Ureter (tissue), 1 donor: ENCODE data around the gene ERI2. TPM values are rescaled to one million over a fixed set of nuclear protein-coding genes. Genes with fewer than 3 reads are reported as not detected.
A peak's percentile ranks its signal among the peaks of the same experiment; 100 is the strongest.

Experiments
- DNase-seq: peaks from one replicate; pipeline ENCODE4 v3.0.0-alpha.2; 2020; ENCODE audit warnings: low spot score
- total RNA-seq: library from RNA; stranded (reverse); gene quantifications from one replicate; pipeline ENCODE4 v1.2.4, GENCODE V29; 2023
- donor health status: DM: yes; HTN: yes; CAD: no.

ERI2 gene, protein sequence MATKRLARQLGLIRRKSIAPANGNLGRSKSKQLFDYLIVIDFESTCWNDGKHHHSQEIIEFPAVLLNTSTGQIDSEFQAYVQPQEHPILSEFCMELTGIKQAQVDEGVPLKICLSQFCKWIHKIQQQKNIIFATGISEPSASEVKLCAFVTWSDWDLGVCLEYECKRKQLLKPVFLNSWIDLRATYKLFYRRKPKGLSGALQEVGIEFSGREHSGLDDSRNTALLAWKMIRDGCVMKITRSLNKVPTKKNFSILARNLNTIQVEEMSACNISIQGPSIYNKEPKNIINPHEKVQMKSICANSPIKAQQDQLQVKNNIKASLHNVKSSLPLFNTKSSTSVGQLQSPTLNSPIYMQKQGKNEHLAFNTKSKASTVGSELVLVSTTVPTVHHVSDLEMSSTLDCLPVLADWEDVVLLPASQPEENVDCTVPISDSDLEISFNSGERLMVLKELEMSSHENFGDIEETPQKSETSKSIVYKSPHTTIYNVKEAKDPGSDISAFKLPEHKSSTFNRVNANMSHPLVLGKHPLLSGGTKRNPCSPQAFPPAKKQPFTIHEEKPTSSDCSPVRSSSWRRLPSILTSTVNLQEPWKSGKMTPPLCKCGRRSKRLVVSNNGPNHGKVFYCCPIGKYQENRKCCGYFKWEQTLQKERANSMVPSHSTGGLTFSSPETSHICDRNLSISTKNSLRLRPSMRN
- 24.2 TPM for total RNA-seq

DNA sequence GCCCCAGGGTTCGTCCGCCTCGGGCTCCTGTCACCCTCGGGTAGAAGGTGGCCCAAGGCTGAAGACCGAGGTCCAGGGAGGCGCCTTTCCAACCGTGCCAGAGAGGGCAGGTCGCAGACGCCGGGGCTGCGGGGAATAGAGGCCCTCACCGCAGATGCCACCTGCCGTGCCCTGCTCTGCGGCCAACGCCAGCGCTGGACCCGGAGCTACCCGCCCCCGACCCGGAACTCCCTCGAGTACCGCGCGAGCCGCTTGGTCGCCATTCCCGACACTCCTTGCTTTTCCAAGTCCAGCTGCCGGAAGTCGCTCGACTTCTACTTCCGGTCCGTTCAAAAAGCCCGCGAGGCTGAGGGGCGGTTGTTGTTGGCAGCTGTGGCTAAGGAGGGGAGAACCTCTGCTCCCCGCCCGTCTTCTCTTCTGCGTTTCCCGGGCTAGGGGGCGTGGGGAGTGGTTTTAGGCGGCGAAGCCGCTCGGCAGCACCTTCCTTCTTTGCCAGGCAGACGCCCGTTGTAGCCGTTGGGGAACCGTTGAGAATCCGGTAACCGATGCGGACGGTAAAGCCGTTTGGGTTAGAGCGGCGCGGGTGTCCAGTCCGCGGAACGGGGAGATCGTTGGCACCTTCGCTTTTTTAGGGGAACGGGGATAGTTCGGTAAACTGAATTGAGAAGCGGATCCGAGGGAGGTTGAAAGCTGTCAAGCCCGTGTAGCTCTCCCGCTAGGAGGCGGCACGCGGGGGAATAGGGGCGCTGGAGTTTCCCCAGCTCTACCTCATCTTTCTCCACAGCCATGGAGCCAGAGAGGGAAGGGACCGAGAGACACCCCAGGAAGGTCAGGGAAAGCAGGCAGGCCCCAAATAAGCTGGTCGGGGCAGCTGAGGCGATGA lies at the start of gene ERI2, which contains the start of gene REXO5:
ERI2 (minus strand) TSS at position 305 of the 883 bp plus-strand sequence; CDS start at position 263, 42 bp downstream.
REXO5 (plus strand) TSS at position 360 of the 883 bp plus-strand sequence; CDS start at position 787, 427 bp downstream.
- peak; percentile 91 for DNase-seq

DNA sequence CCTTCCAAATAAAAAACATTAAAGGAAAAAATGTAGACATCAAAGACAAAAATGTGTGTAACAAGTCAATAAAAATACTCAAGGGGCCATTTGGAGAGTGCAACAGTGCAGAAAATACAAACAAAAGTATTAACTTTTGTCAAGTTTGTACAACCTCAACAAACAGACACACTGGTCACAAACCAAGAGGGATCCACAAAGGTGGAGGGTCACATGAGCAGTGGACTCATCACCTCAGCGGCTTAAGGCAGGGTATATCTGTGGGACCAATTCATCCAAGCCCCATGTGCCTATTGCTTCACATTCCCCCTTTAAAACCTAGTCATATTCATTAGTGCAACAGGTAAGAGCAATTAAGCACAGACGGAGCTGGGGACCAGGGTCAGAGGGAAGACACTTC lies 48.7 kb upstream of the ERI2 start:
- no peak for DNase-seq

DNA sequence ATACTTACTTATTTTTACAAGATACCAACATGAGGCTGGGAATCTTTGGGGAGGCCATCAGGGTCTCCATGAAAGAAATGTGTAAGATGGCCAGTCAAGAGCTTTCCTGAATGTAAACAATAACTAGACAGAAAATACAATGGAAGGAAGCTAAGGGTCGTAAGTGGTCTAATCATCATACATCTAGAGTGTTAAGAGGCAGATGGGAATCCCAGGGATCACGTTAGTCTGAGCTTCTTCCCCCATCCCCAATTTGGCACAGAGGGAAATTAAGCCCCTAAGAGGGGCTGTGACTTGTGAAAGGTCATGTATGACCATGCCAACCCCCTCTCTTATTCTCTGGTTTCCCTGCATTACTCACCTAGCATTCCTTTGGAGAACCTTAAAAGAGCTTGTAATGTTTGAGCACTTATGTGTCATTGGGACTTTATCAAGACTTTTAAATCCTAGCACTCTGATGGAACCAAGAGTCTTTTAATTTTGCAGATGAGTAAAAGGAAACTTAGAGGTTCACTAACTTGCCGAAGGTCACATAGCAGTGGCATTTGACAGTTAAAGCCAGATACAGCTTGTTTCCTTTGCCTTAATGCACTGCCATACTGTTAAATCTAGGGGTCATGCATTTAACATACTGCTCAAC lies 47.8 kb upstream of the ERI2 start:
- DNase-seq, result no peak

DNA sequence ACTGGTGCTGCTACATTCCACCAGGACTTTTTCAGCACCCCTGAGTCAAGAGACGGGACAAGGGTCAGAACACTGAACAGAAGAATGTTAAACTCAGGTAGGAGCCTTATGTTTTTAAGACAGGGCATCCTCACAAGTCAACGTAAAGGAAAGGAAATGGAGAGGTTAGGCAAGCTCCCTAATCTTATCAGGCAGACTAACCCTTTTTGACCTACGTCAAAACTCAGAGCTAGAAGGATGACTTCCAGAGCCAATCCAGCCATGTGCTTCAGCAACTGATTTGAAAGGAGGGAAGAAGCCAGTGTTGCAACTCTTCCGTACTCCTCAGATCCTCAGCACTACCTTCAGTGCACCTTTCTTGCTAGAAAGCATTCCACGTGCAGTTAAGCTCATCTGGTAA lies 46.9 kb upstream of the ERI2 start:
- no peak for DNase-seq

DNA sequence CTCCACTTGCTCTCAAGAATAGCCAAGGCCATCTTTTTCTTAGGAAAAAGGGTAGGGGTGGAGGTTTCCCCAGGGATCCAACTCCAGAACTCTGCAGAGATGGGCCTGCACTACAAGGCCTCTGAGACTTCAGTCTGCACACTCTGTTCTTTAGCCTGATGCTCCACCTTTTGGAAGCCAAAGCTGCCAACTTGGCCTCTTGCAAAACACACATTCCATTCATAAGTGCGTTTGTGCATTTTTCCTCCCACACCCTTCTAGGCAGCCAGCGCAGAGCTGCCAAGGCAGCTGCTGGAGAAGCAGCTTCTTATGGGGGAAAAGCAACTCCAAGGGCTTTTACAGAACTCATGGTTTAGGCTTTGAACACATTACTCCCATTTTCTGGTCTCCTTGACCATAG lies 45.3 kb upstream of the ERI2 start:
- peak; percentile 87 for DNase-seq

DNA sequence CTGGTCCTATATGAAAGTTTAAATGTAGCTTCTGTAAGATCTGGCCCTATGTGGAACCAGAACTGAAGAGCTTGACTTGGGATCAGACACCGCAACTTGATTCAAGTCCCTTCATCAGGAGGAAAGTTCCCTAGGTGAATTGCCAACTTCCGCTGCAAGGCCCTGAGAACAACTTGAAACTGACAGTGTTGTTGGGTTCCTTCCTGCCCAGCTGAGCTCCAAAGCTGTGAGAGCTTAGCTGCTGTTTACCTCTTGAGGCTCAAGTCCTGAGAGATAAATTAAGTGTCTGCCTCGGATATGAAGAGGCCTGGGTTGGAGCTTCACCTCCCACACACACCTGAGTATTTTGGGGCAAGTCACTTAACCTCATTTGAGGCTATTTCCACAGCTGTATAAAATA lies 44.7 kb upstream of the ERI2 start:
- DNase-seq, result no peak

DNA sequence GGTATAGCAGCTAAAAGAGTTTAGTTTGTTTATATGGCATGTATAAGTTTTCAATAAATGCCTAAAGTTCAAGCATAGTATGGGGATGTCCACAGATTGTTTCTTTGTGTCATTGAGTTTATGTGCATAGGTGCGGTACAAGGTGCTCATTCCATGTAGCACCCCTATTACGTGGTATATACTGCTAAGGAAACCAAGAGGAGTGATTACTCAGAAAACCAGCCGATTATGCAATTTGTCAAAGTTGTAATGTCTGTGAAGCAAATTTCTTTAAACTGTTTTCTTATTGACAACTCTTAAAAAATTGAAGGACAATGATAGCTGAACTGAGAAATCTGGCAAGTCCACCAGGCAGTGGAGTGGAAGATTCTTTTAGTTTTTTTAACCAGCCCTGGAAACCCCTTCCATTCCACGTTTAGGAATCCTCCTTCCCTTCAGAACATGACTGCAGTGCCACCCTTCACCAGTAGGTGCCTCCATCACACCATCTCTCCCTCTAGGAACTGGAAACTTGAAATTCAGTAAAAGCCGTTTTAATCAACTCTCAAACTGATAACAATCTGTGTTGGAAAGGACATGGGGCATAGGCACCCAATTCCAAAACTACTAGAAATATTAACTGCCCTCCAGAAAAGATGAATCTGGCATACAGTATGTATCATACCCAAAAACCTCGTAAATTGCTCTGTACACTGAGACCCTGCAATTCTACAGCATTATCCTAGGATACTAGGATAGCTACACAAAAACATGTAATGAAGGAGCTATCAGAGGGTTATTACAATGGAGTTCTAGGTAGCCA lies 43.5 kb upstream of the ERI2 start:
- peak; percentile 80 for DNase-seq

DNA sequence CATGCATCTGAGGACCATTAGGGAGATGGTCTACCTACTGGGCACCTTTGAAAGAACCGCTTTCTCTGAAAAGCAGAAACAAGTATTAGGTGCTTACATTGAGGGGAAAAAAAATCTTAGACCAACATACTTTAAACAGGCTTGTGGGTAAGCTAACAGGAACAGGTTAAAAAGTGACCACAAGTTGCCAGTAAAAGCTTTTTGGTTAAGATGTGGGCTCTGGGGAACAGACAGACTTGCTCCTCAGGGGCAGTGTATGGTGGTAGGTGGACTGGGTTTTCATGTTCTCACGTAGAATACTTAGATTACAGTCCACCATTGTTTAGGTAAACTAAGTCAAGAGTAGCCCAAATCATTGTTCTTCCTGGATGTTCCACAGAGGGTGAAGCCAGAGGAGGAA lies 41.3 kb upstream of the ERI2 start:
- no peak for DNase-seq

DNA sequence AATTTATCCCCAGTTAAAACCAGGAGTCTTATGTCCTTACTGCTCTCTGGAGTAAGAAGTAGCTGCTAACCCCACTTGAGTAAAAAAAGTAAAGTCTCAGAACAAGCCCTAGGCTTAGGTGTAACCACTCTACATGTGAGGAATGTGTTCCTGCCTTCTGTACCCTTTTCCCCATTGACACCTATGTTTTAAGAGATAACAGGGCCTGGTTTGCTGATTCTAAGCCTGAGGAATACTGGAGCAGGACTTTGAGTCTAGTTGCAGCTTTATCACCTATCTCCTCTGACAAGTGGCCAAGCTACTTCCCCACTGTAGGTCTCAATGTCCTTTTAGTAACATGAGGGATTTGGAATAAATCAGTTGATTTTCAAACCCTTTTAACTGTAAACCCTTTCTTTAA lies 40.3 kb upstream of the ERI2 start:
- DNase-seq, result no peak

DNA sequence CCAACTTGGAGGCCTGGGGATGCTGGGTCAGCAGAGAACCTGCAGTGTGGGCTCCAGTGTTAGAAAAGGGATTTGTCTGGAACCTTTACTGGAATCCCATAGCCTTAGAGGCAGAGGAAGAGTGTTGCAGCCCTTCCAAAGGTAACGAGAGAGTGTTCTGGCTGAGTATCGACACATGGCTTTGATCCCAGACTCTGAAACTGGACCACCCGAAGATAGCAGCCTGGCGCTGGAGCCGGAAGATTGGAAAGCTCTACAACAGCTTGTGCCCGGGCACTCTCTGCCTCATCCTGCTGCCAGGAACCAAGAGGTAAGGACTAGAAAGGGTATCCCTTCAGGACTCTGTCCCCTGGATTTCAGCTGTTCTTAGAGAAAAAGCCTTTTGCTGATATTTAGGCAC lies 39.8 kb upstream of the ERI2 start:
- DNase-seq, result no peak

DNA sequence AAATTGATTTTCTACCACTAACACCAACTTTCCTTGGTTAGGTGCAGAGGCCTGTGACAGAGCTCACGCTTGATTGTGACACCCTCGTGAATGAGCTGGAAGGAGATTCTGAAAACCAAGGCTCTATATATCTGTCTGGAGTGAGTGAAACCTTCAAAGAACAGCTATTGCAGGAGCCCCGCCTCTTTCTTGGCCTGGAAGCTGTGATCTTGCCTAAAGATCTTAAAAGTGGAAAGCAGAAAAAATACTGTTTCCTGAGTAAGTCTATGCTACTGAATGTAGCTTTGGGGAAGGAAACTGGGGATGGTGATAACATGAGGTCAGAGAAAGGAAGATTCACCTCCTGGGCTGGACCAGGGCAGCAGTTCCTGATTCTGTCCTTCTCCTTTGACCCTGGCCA lies 38.3 kb upstream of the ERI2 start:
- DNase-seq, result no peak

DNA sequence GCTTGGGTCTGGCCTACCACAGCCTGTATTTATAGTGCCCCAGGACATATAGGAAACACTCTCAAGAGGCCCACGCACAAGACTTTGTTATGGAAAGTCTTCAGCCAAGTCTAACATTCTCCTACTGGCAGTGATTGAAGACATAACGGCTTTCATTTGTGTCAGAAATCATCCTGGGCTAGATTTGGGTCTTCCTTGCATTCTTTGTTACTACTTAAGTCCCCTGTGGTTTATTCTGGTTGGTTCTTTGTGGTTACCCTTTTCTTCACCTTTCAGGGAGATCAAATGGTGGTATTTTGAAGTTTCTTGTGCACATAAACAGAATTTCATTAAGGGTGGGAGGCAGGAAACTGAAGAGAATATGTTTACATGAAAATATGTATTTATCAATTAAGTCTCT lies 37.8 kb upstream of the ERI2 start:
- DNase-seq, result no peak

DNA sequence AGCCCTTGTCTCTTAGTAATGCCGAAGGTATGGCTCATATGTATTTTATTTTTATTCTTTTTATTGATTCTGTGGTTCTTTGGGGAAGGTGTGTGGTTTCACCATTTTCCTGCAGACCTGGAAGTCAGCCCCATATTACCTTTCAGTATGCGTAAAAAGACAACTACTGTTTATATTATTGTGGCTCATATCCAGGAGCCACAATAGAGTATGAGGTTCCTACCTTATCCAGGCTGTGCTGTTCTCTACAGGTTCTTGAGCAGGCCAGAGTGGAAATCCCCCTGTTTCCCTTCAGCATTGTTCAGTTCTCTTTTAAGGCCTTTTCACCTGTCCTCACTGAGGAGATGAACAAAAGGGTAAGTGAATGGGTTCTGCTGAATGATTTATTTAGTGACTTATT lies 33.2 kb upstream of the ERI2 start:
- DNase-seq, result no peak

DNA sequence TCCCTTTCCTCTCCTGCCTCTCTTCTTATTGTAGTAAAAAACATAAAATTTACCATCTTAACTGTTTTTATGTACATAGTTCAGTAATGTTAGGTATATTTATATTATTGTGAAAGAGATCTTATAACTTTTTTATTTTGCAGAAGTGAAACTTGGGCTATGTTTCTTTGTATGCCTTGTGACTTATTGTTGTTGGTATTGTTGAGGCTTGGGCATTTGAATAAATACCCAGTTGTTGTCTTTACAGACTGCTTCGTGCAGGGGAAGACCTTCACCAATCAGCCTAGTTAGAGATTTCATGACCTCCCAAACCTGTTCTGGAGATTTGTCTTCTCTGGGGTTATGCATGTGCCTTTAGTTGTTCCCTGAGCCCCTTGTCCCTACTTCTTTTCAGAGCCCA lies 32.0 kb upstream of the ERI2 start:
- no peak for DNase-seq

DNA sequence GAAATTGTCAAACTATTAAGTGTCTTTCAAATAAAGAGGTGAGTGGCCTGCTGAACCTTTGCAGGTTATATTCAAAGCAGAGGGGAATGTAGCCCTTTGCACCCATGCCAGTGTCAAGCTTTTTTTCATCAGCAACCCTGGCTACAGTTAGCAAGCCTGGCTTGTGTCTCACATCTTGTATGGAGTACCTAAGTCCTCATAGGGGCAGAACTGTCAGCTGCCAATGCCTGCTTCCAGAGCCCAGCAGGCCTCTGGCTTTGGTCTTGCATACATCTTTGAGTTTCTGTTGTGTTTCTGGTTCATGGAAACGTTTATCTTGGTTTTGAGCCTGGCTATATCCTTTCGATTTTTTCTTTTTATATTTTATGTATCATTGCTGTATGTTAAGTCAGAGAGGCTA lies 26.8 kb upstream of the ERI2 start:
- no peak for DNase-seq

DNA sequence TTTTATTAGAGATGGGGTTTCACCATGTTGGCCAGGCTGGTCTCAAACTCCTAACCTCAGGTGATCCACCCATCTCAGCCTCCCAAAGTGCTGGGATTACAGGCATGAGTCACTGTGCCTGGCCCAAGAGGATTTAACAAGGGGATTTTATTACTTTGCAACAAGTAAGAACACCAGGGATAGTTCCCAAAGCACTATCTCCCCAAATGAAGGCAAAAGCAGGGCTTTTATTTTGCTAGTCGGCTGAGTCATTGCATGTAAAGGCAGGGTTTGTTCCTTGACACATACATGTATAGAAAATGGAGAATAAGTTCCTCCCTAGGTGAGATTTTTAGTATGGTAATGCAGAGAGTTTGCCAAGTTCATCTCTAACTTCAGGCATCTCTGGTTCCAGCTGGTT lies 24.1 kb upstream of the ERI2 start:
- DNase-seq, result no peak

DNA sequence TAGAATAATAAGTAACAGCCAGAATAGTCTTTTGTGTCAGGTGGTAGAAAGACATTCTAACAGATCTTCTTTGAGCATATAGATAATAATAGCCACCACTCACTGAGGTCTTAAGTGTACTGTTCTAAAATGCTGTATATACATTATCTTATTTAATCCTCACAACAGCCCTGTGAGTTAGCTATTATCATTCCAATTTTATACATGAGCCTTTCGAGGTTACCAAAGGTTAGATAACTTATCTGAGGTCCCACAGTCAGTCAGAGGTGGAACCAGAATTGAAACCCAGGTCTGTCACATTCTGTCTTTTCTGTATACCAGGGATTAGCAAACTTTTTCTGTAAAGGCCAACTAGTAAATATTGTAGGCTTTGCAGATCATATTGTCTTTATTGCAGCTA lies 23.3 kb upstream of the ERI2 start:
- no peak for DNase-seq

DNA sequence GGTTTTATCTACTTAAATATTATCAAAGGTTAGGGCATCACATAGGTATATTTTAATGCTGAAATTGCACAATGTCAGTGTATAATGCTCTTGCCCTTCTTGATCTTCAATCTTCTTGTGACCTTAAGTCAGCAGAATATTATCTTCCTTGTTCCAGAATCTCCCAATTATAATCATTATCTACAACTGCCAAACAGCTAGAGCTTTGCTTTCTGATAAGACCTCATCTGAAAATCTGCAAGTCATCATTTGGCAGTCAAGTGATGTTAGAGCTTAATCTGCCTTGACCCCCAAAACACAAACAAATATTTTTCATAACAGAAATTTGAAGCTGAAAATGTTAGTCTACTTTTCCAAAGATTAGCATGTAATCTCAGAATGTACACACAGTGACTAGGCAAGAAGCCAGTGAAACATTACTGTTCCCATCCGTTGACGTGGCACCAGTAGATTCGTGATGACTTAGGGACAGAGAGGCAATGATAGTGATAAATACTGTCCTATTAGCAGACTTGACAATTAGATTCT lies 19.8 kb upstream of the ERI2 start:
- DNase-seq, result no peak

DNA sequence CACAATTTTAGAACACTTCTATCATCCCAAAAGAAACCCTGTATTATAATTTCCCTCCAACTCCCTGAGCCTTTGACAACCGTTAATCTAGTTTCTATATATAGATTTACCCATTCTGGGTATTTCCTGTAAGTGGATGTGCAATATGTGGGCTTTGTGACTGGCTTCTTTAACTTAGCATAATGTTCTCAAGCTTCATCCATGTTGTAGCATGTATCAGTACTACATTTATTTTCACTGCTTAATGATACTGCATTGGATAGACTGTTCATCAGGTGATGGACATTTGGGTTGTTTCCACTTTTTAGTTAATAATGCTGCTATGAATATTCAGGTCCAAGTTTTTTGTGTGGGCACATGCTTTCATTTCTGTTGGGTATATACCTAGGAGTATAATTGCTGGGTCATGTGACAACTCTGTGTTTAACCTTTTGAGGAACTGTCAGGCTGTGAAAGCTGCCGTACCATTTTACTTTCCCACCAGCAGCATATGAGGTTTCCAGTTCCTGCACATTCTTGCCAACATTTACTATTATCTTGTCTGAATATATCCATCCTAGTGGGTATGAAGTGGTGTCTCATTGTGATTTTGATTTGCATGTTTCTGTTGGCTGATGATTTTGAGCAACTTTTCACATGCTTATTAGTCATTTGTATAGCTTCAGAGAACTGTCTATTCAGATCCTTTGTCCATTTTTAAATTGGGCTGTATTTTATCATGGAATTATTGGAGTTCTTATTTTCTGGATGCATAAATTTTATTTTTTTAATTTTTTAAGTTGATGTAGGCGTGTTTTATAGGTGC lies 16.5 kb upstream of the ERI2 start:
- DNase-seq, result no peak

DNA sequence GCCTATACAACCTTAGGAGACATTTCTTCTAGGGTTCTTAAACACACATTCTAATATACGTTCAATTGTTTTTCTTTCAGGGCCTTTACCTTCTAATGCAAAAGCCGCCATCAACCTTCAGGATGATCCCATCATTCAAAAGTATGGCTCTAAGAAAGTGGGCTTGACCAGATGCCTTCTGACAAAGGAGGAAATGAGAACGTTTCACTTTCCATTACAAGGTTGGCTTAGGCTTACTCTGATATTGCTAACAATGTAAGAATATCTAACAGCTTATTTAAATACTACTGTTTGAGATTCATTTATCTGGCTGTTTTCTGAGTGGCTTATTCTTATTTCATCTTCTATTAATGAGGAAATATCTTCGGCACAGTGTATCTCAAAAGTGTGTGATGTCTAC lies 15.4 kb upstream of the ERI2 start:
- DNase-seq, result no peak
